ENCODE data around the gene CMIP. TPM values are rescaled to one million over a fixed set of nuclear protein-coding genes. Genes with fewer than 3 reads are reported as not detected.

CMIP gene
- total RNA-seq, 4 donors from 2014 or later: 14.5 to 24.6 (median 21.0) TPM

- intact Hi-C loops (cut with DNase I): no loop called here
- DNase-seq (ENCODE audit: extremely low spot score): no peak
- 90% methylated on average over 7 of the region's 7 CpGs for WGBS
- H3K27ac ChIP-seq (replicated peaks in 1 of 4): no peak overlapping the region
- TF ChIP-seq POLR2AphosphoS5 (IDR thresholded peaks at IDR 0.05) (no peak), POLR2A (IDR thresholded peaks at IDR 0.05; ENCODE audit: low read depth) (no peak), CTCF (IDR thresholded peaks at IDR 0.05) (no peak), EP300 (IDR thresholded peaks at IDR 0.05) (no peak)
- no peaks in the 10 kb centered on the region for H3K27me3 ChIP-seq
- no peaks in the 10 kb centered on the region for H3K9me3 ChIP-seq
- peaks cover 15 to 55% (median 45%) of the 10 kb centered on the region in 4 donors for H3K4me1 ChIP-seq
- H3K36me3 ChIP-seq: peaks cover 0 to 16% (median 3%) of the 10 kb centered on the region in 4 donors
- no peak overlapping the region for H3K4me3 ChIP-seq
Observed at GRCh38 chr16:81454044-81454443, 9.4 kb downstream of the CMIP start.

- intact Hi-C loops (cut with DNase I): no loop called here
- Histone ChIP-seq H3K27me3 (no peaks in the 10 kb centered on the region), H3K27ac (replicated peaks in 1 of 4) (no peak overlapping the region), H3K36me3 (peaks cover 0 to 16% (median 3%) of the 10 kb centered on the region in 4 donors), H3K9me3 (no peaks in the 10 kb centered on the region), H3K4me1 (peaks cover 15 to 54% (median 44%) of the 10 kb centered on the region in 4 donors), H3K4me3 (no peak overlapping the region)
- 95% methylated on average over 13 of the region's 13 CpGs for WGBS
- TF ChIP-seq POLR2AphosphoS5 (IDR thresholded peaks at IDR 0.05) (no peak), CTCF (IDR thresholded peaks at IDR 0.05) (no peak), POLR2A (IDR thresholded peaks at IDR 0.05; ENCODE audit: low read depth) (no peak), EP300 (IDR thresholded peaks at IDR 0.05) (no peak)
- no peak for DNase-seq (ENCODE audit: extremely low spot score)
Observed at GRCh38 chr16:81455006-81455405, 10.4 kb downstream of the CMIP start.

GRCh38 chr16:81455720-81456494 lies 11.3 kb downstream of the CMIP start:
- Histone ChIP-seq H3K27ac (replicated peaks in 1 of 4) (no peak overlapping the region), H3K4me3 (no peak overlapping the region), H3K36me3 (peaks cover 0 to 16% (median 3%) of the 10 kb centered on the region in 4 donors), H3K9me3 (no peaks in the 10 kb centered on the region), H3K4me1 (peaks cover 15 to 62% (median 47%) of the 10 kb centered on the region in 4 donors), H3K27me3 (no peaks in the 10 kb centered on the region)
- intact Hi-C loops (cut with DNase I): no loop called here
- TF ChIP-seq POLR2AphosphoS5 (IDR thresholded peaks at IDR 0.05) (no peak), CTCF (IDR thresholded peaks at IDR 0.05) (no peak), POLR2A (IDR thresholded peaks at IDR 0.05; ENCODE audit: low read depth) (no peak), EP300 (IDR thresholded peaks at IDR 0.05) (no peak)
- 86% methylated on average over 17 of the region's 17 CpGs for WGBS
- DNase-seq (ENCODE audit: extremely low spot score): no peak

- 92% methylated on average over 22 of the region's 23 CpGs for WGBS
- peaks cover 15 to 62% (median 44%) of the 10 kb centered on the region in 4 donors for H3K4me1 ChIP-seq
Observed at GRCh38 chr16:81456523-81457325, 12.1 kb downstream of the CMIP start.

More at GRCh38 chr16:81456523-81457325, 12.1 kb downstream of the CMIP start:
- intact Hi-C loops (cut with DNase I): no loop called here
- no peaks in the 10 kb centered on the region for H3K9me3 ChIP-seq
- TF ChIP-seq POLR2A (IDR thresholded peaks at IDR 0.05; ENCODE audit: low read depth): no peak
- no peak for TF ChIP-seq EP300 (IDR thresholded peaks at IDR 0.05)
- no peak for TF ChIP-seq POLR2AphosphoS5 (IDR thresholded peaks at IDR 0.05)
- TF ChIP-seq CTCF (IDR thresholded peaks at IDR 0.05): no peak
- H3K27me3 ChIP-seq: no peaks in the 10 kb centered on the region
- H3K4me3 ChIP-seq: no peak overlapping the region
- no peak for DNase-seq (ENCODE audit: extremely low spot score)
- no peak overlapping the region for H3K27ac ChIP-seq (replicated peaks in 1 of 4)
- peaks cover 0 to 16% (median 3%) of the 10 kb centered on the region in 4 donors for H3K36me3 ChIP-seq

All from esophagus muscularis mucosa (tissue), 4 donors.